ENCODE data around the gene MAN2A2. TPM values are rescaled to one million over a fixed set of nuclear protein-coding genes. Genes with fewer than 3 reads are reported as not detected.

Gene MAN2A2
- total and polyA plus RNA-seq, 2 of the 8 experiments (the other 6 are each of a cell fraction or from before 2014, with no cell fraction given): 23.1 to 29.7 TPM

DNA sequence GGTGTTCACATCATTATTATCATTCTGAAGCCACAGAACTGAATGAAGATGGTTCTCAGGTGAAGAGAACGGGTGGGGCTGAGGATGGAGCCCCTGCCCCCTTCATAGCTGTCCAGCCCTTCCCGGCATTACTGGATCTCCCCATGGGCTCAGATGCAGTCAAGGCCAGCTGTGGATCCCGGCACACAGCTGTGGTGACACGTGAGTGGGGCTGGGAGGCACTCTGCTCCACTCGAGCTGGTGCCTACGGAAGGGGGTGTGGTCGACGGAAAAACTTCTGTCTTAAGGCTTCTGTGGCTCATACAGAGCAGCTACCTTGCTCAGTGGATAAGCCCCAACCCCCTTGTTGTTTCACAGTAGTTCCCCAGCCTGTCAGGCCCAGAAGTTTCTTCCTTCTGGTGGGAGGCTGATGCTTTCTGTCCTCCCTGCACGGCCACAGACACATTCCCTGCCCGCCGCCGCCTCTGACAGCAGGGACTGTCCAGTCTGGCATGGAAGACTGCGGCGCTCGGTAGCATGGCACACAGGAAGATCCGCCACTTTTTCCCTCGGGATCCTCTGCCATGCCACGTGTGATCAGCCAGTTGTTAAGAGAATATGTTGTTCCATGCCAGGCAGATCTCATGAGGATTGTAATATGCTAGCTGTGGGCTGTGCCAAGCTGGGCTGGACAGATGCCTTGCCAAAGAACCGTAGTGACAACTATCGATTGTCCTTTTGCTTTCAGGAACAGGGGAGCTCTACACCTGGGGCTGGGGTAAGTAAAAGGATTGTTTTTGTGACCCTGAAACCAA is 57.4 kb downstream of the MAN2A2 start (continued):
- TF ChIP-seq, protein P1, sequence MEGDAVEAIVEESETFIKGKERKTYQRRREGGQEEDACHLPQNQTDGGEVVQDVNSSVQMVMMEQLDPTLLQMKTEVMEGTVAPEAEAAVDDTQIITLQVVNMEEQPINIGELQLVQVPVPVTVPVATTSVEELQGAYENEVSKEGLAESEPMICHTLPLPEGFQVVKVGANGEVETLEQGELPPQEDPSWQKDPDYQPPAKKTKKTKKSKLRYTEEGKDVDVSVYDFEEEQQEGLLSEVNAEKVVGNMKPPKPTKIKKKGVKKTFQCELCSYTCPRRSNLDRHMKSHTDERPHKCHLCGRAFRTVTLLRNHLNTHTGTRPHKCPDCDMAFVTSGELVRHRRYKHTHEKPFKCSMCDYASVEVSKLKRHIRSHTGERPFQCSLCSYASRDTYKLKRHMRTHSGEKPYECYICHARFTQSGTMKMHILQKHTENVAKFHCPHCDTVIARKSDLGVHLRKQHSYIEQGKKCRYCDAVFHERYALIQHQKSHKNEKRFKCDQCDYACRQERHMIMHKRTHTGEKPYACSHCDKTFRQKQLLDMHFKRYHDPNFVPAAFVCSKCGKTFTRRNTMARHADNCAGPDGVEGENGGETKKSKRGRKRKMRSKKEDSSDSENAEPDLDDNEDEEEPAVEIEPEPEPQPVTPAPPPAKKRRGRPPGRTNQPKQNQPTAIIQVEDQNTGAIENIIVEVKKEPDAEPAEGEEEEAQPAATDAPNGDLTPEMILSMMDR (IDR thresholded peaks at IDR 0.05; ENCODE audit: control extremely low read depth in 1 of 3, insufficient read depth in 1 of 3, low read depth in 1 of 3, low read length in 3 of 3): no peak
- TF ChIP-seq HDAC2 (IDR thresholded peaks at IDR 0.05; ENCODE audit: borderline replicate concordance in 1 of 2, low read depth in 2 of 2, low read length in 2 of 2) (no peak), EGR1 (IDR thresholded peaks at IDR 0.05; ENCODE audit: borderline replicate concordance, low read depth, low read length) (no peak), RXRA (IDR thresholded peaks at IDR 0.05; ENCODE audit: insufficient read depth, low read depth, low read length) (no peak), SP2 (IDR thresholded peaks at IDR 0.05; ENCODE audit: low read length) (no peak), CBX5 (IDR thresholded peaks at IDR 0.05; ENCODE audit: low read depth, low read length) (no peak)
- TF ChIP-seq, protein P2, sequence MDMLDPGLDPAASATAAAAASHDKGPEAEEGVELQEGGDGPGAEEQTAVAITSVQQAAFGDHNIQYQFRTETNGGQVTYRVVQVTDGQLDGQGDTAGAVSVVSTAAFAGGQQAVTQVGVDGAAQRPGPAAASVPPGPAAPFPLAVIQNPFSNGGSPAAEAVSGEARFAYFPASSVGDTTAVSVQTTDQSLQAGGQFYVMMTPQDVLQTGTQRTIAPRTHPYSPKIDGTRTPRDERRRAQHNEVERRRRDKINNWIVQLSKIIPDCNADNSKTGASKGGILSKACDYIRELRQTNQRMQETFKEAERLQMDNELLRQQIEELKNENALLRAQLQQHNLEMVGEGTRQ (IDR thresholded peaks at IDR 0.05; ENCODE audit: low read length): no peak
